PC-9 (cell line): ENCODE measurements around the gene MKS1. TPM values are rescaled to one million over a fixed set of nuclear protein-coding genes. Genes with fewer than 3 reads are reported as not detected.

Source experiments
- BruUV-seq: library from RNA; stranded (reverse); fragments of 400-500 nt; replicated peaks from 2 replicates; lab custom pipeline; 2021; lab: Mats Ljungman, UMichigan
- CTCF ChIA-PET: fragments of 300-600 bp; sonication (Branson Sonifier 250); formaldehyde crosslinking; loops from one replicate; lab custom pipeline; 2022; ENCODE audit warnings: antibody characterized with exemption; lab: Charles Lee
- POLR2A ChIA-PET: fragments of 300-600 bp; sonication (Branson Sonifier 250); formaldehyde crosslinking; loops from one replicate; lab custom pipeline; 2022; ENCODE audit warnings: antibody characterized with exemption; ENCODE audit not compliant: unreplicated experiment; lab: Charles Lee
- DNase-seq, 2 experiments: peaks; one replicate each; pipeline versions ENCODE4 v3.0.0 to v3.0.0-alpha.2; 2015 to 2022; ENCODE audit warnings: mixed read lengths in 1 of 2
- H2AFZ ChIP-seq: fragments of 200-600 bp; sonication (generic); 2 replicates; pipeline ENCODE4 v1.8.1; 2017; ENCODE audit warnings: antibody characterized with exemption
- H3F3A ChIP-seq: fragments of 200-600 bp; sonication (generic); 2 replicates; pipeline ENCODE4 v1.8.1; 2017; ENCODE audit warnings: antibody characterized with exemption, mild to moderate bottlenecking, low read depth; ENCODE audit not compliant: insufficient read depth
- H3K27ac ChIP-seq: fragments of 200-600 bp; sonication (generic); 2 replicates; pipeline ENCODE4 v1.6.1; 2016; ENCODE audit warnings: mixed run types
- H3K27me3 ChIP-seq: fragments of 200-600 bp; sonication (generic); 2 replicates; pipeline ENCODE4 v1.6.1; 2016; ENCODE audit warnings: low read depth, mixed run types; ENCODE audit not compliant: insufficient read depth
- H3K36me3 ChIP-seq: fragments of 200-600 bp; sonication (generic); 2 replicates; pipeline ENCODE4 v1.6.1; 2016; ENCODE audit warnings: low read depth, mixed run types
- H3K4me1 ChIP-seq: fragments of 200-600 bp; sonication (generic); replicated peaks from 2 replicates; pipeline ENCODE4 v1.6.1; 2016; ENCODE audit warnings: mixed run types; ENCODE audit not compliant: insufficient read depth
- H3K4me2 ChIP-seq: fragments of 200-600 bp; sonication (generic); 2 replicates; pipeline ENCODE4 v1.6.1; 2017; ENCODE audit warnings: mixed run types
- H3K4me3 ChIP-seq: fragments of 200-600 bp; sonication (generic); 2 replicates; pipeline ENCODE4 v1.6.1; 2016; ENCODE audit warnings: mixed run types
- H3K79me2 ChIP-seq: fragments of 200-600 bp; sonication (generic); 2 replicates; pipeline ENCODE4 v1.6.1; 2017; ENCODE audit warnings: low read depth, mixed run types
- H3K9me2 ChIP-seq: fragments of 200-600 bp; sonication (generic); 2 replicates; pipeline ENCODE4 v1.8.1; 2017; ENCODE audit warnings: mild to moderate bottlenecking; ENCODE audit not compliant: insufficient read depth
- H3K9me3 ChIP-seq: fragments of 200-600 bp; sonication (generic); 2 replicates; pipeline ENCODE4 v1.8.1; 2016; ENCODE audit warnings: low read depth; ENCODE audit not compliant: insufficient read depth
- H4K20me1 ChIP-seq: fragments of 200-600 bp; sonication (generic); 2 replicates; pipeline ENCODE4 v1.8.1; 2017; ENCODE audit not compliant: insufficient read depth
- EZH2 ChIP-seq: fragments of 200-600 bp; sonication (generic); IDR thresholded peaks from 2 replicates; pipeline ENCODE4 v1.8.0; 2017; ENCODE audit warnings: antibody characterized with exemption, low read depth
- intact Hi-C: fragments of 100-400 bp; cut with micrococcal nuclease; formaldehyde crosslinking; loops from one replicate; pipeline ENCODE4 v1.10.0; 2022; ENCODE audit not compliant: unreplicated experiment
- total RNA-seq: library from RNA; stranded (reverse); gene quantifications from 2 replicates; pipeline ENCODE4 v1.2.3, GENCODE V29; 2021
- TF ChIP-seq, protein P1 (sequence below): fragments of 200-600 bp; sonication (generic); conservative IDR thresholded peaks from 2 replicates; pipeline ENCODE4 v1.6.1; 2017; ENCODE audit warnings: mixed run types, antibody characterized with exemption, mild to moderate bottlenecking, moderate library complexity

Gene MKS1
- total RNA-seq, 1 experiment from 2014 or later, result 28.6 TPM

DNA sequence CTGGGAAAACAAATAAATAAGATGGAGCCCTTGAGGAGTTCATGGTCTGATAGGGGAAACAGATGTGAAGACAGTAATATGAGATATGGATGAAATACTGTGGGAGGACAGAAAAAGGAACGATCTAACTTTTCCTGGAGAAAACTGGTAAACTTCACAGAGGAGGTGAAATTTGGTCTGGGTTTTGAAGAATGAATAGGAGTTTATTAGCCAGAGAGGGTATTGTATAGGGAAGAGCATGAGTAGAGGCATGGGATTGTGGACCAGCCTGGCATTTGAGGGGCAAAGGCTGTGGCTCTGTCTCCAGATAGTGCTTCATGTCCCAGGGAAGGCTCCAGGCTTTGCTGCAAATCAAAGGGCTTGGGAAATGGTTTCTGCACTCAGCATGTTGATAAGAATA is 20.9 kb upstream of the MKS1 start:
- H3K4me3 ChIP-seq, result no peak overlapping the region
- no peaks in the 10 kb centered on the region for H3F3A ChIP-seq
- H3K36me3 ChIP-seq, result no peaks in the 10 kb centered on the region
- CTCF ChIA-PET, result no interaction called here
- H4K20me1 ChIP-seq, result no peaks in the 10 kb centered on the region
- no peak for DNase-seq
- peaks cover 99% of the 10 kb centered on the region for H3K27me3 ChIP-seq
- no peaks in the 10 kb centered on the region for H3K4me1 ChIP-seq
- H2AFZ ChIP-seq, result no peak overlapping the region
- no peak for TF ChIP-seq EZH2
- 0 out of 2 replicates have a peak, but pooled peaks cover 6% of the 10 kb centered on the region for H3K9me2 ChIP-seq
- intact Hi-C loops, result loop anchor here (5.0 kb wide), 1 partner anchor 517 kb away; the partner anchor contains the start of gene PPM1E
- H3K9me3 ChIP-seq, result no peaks in the 10 kb centered on the region
- POLR2A ChIA-PET, result no interaction called here
- H3K4me2 ChIP-seq, result no peak overlapping the region
- no peaks in the 10 kb centered on the region for H3K79me2 ChIP-seq
- no TSS peak for BruUV-seq
- H3K27ac ChIP-seq, result no peak overlapping the region

DNA sequence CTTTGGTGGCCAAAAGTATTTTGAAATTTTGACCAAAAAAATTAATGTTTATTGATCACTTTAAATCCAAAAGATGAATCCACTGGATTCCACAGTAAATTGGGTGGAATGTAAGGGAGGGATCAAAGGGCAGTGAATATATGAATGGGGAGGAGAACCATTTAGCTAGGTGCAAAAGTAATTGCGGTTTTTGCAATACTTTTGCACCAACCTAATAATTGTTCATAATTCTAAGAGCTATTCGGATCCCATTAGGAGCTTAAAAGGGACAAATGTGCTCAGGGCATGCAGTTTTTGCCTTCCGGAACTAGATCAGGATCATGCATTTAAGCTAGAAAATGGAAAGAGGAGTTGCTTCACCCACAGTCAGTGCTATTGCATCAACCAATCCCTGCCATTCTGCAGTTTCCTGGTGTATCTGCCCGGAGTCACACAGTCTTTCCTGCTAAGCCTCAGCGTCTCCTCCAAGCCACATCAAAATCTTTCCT is 19.1 kb upstream of the MKS1 start, which contains the start of gene LPO:
LPO (plus strand) TSS at position 438 of the 488 bp plus-strand sequence. CDS start 4,396 bp downstream, outside the sequence.
- ChIA-PET CTCF (interaction anchor here (0.6 to 0.8 kb wide), 2 partner anchors 8 to 252 kb away, joined by 3 to 5 read pairs; no protein-coding TSS in a partner anchor), POLR2A (interaction anchor here (0.6 kb wide), 1 partner anchor 27 kb away, joined by 3 read pairs; no protein-coding TSS in a partner anchor)
- H3K4me3 ChIP-seq, result no peak within 1 kb of the TSS
- no peaks in the 10 kb centered on the region for H3K36me3 ChIP-seq
- TF ChIP-seq EZH2, result no peak
- TF ChIP-seq, protein P1, sequence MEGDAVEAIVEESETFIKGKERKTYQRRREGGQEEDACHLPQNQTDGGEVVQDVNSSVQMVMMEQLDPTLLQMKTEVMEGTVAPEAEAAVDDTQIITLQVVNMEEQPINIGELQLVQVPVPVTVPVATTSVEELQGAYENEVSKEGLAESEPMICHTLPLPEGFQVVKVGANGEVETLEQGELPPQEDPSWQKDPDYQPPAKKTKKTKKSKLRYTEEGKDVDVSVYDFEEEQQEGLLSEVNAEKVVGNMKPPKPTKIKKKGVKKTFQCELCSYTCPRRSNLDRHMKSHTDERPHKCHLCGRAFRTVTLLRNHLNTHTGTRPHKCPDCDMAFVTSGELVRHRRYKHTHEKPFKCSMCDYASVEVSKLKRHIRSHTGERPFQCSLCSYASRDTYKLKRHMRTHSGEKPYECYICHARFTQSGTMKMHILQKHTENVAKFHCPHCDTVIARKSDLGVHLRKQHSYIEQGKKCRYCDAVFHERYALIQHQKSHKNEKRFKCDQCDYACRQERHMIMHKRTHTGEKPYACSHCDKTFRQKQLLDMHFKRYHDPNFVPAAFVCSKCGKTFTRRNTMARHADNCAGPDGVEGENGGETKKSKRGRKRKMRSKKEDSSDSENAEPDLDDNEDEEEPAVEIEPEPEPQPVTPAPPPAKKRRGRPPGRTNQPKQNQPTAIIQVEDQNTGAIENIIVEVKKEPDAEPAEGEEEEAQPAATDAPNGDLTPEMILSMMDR, result no peak
- no peak for DNase-seq
- H3K9me3 ChIP-seq, result no peaks in the 10 kb centered on the region
- H4K20me1 ChIP-seq, result no peaks in the 10 kb centered on the region
- H2AFZ ChIP-seq, result no peak within 1 kb of the TSS
- H3K27ac ChIP-seq, result no peak within 1 kb of the TSS
- H3K4me2 ChIP-seq, result 0 out of 2 replicates have a peak within 1 kb of the TSS, but pooled peaks have one; percentile 3
- no TSS peak for BruUV-seq
- peaks cover 93% of the 10 kb centered on the region for H3K27me3 ChIP-seq
- H3F3A ChIP-seq, result no peaks in the 10 kb centered on the region
- no peaks in the 10 kb centered on the region for H3K79me2 ChIP-seq
- intact Hi-C loops, result loop anchor here (5.0 kb wide), 1 partner anchor 519 kb away; the partner anchor contains the start of gene PPM1E
- no peaks in the 10 kb centered on the region for H3K4me1 ChIP-seq
- 0 out of 2 replicates have a peak, but pooled peaks cover 6% of the 10 kb centered on the region for H3K9me2 ChIP-seq

- Histone ChIP-seq H3K9me3 (no peaks in the 10 kb centered on the region), H3K36me3 (no peaks in the 10 kb centered on the region), H3K9me2 (0 out of 2 replicates have a peak, but pooled peaks cover 6% of the 10 kb centered on the region), H3K4me1 (no peaks in the 10 kb centered on the region), H3K79me2 (no peaks in the 10 kb centered on the region), H3F3A (no peaks in the 10 kb centered on the region), H4K20me1 (no peaks in the 10 kb centered on the region), H3K4me2 (no peak overlapping the region), H3K4me3 (no peak overlapping the region), H2AFZ (no peak overlapping the region), H3K27me3 (peaks cover 92% of the 10 kb centered on the region), H3K27ac (no peak overlapping the region)
- TF ChIP-seq, protein P1, result no peak
- TF ChIP-seq EZH2, result no peak
- CTCF ChIA-PET, result no interaction called here
- no TSS peak for BruUV-seq
- POLR2A ChIA-PET, result interaction anchor here (0.6 kb wide), 1 partner anchor 31 kb away, joined by 5 read pairs; no protein-coding TSS in a partner anchor
- no peak for DNase-seq
- intact Hi-C loops, result loop anchor here (5.0 kb wide), 1 partner anchor 521 kb away; the partner anchor contains the start of gene PPM1E
These were observed 17.3 kb upstream of the MKS1 start for GRCh38 chr17:58236394-58236793.
